8988T (cell line): ENCODE measurements around the gene LIMS3.
"Not testable (repeated sequence)": the region's sequence is repeated elsewhere in the genome, so short reads cannot be mapped to it uniquely, and the experiment has no call there.

Experiments used
- DNase-seq: peaks from one replicate; pipeline ENCODE4 v3.0.0; 2011

Gene LIMS3

GRCh38 chr2:109898462-109899336 is at the start of gene LIMS3:
TSS of gene LIMS3 (plus strand) at chr2:109898688. CDS start at chr2:109898729, 41 bp downstream.
- not testable (repeated sequence) for DNase-seq

GRCh38 chr2:109871129-109871751 is 27.2 kb upstream of the LIMS3 start:
- not testable (repeated sequence) for DNase-seq

GRCh38 chr2:109876625-109877024 is 21.9 kb upstream of the LIMS3 start:
- DNase-seq: not testable (repeated sequence)

- not testable (repeated sequence) for DNase-seq
Measured at GRCh38 chr2:109882112-109882511, 16.4 kb upstream of the LIMS3 start.

GRCh38 chr2:109888414-109888813 is 10.1 kb upstream of the LIMS3 start:
- not testable (repeated sequence) for DNase-seq

- DNase-seq: not testable (repeated sequence)
Measured at GRCh38 chr2:109889909-109890308, 8.6 kb upstream of the LIMS3 start.

- not testable (repeated sequence) for DNase-seq
Measured at GRCh38 chr2:109891024-109891423, 7.5 kb upstream of the LIMS3 start.

GRCh38 chr2:109893736-109894135 is 4.8 kb upstream of the LIMS3 start:
- DNase-seq: not testable (repeated sequence)

- not testable (repeated sequence) for DNase-seq
Measured at GRCh38 chr2:109894141-109894540, 4.3 kb upstream of the LIMS3 start.

GRCh38 chr2:109895090-109895869 is 3.2 kb upstream of the LIMS3 start:
- not testable (repeated sequence) for DNase-seq

- DNase-seq: not testable (repeated sequence)
Measured at GRCh38 chr2:109896212-109896611, 2.3 kb upstream of the LIMS3 start.

- not testable (repeated sequence) for DNase-seq
Measured at GRCh38 chr2:109897769-109898461, 573 bp upstream of the LIMS3 start.

- not testable (repeated sequence) for DNase-seq
Measured at GRCh38 chr2:109905796-109906195, 7.3 kb downstream of the LIMS3 start.

GRCh38 chr2:109908626-109909025 is 10.1 kb downstream of the LIMS3 start:
- DNase-seq: not testable (repeated sequence)

- not testable (repeated sequence) for DNase-seq
Measured at GRCh38 chr2:109910789-109911188, 12.3 kb downstream of the LIMS3 start.

GRCh38 chr2:109913911-109914310 is 15.4 kb downstream of the LIMS3 start:
- not testable (repeated sequence) for DNase-seq

- DNase-seq: not testable (repeated sequence)
Measured at GRCh38 chr2:109914552-109914951, 16.1 kb downstream of the LIMS3 start.

- not testable (repeated sequence) for DNase-seq
Measured at GRCh38 chr2:109915830-109916229, 17.3 kb downstream of the LIMS3 start.

- not testable (repeated sequence) for DNase-seq
Measured at GRCh38 chr2:109920162-109920561, 21.7 kb downstream of the LIMS3 start.

GRCh38 chr2:109921543-109922384 is 23.3 kb downstream of the LIMS3 start:
- DNase-seq: not testable (repeated sequence)

GRCh38 chr2:109924481-109924880 is 26.0 kb downstream of the LIMS3 start:
- DNase-seq: not testable (repeated sequence)
